ENCODE measurements around the gene GP1BB. TPM values are rescaled to one million over a fixed set of nuclear protein-coding genes. Genes with fewer than 3 reads are reported as not detected.

The GP1BB gene
- total RNA-seq, 2 donors from 2014 or later, result 6.8 to 60.3 TPM

DNA sequence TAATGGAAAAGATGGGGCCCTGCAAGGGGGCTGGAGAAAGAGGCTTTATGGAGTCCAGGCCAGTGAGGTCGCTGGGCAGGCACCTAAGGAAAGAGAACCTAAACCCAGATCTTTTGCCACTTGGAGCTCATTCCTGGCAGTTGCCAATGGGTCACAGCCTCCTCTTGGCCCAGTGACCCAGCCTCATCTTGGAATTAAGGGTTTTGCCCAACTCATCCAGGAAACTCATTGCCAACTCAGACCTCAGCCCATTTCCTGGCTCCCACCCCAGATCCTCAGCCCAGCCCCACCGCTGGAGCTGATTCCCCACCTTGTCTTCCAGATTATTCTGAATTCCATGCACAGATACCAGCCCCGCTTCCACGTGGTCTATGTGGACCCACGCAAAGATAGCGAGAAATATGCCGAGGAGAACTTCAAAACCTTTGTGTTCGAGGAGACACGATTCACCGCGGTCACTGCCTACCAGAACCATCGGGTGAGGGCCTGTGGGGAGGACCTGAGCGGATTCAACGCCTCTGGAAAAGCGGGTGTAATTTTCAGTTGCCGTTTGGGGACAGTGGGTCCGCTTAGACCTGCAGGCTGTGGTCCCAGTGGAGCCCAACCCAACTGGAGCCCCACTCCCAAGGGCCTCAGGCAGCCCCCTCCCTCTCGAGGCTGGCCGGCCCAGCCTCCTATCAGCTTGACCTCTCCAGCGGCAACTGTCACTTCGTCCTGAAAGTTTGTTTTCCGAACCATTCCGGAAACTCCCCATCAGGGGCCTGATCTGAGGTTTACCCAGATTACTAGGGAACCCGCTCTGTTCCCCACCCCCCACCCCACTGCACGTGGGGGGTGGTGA, 41.5 kb downstream of the GP1BB start:
- WGBS, result 76% methylated on average over 25 of the region's 25 CpGs
- Histone ChIP-seq H3K9me3 (no peaks in the 10 kb centered on the region), H3K27ac (no peak overlapping the region), H3K4me3 (no peak overlapping the region), H3K27me3 (replicated peaks; ENCODE audit: insufficient read depth) (no peaks in the 10 kb centered on the region), H3K36me3 (no peaks in the 10 kb centered on the region), H3K4me1 (replicated peaks) (no peaks in the 10 kb centered on the region)
- intact Hi-C loops (cut with DNase I), result no loop called here
- TF ChIP-seq, protein P1, sequence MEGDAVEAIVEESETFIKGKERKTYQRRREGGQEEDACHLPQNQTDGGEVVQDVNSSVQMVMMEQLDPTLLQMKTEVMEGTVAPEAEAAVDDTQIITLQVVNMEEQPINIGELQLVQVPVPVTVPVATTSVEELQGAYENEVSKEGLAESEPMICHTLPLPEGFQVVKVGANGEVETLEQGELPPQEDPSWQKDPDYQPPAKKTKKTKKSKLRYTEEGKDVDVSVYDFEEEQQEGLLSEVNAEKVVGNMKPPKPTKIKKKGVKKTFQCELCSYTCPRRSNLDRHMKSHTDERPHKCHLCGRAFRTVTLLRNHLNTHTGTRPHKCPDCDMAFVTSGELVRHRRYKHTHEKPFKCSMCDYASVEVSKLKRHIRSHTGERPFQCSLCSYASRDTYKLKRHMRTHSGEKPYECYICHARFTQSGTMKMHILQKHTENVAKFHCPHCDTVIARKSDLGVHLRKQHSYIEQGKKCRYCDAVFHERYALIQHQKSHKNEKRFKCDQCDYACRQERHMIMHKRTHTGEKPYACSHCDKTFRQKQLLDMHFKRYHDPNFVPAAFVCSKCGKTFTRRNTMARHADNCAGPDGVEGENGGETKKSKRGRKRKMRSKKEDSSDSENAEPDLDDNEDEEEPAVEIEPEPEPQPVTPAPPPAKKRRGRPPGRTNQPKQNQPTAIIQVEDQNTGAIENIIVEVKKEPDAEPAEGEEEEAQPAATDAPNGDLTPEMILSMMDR (IDR thresholded peaks at IDR 0.05), result no peak
- TF ChIP-seq POLR2A (IDR thresholded peaks at IDR 0.05) (no peak), POLR2AphosphoS5 (IDR thresholded peaks at IDR 0.05) (no peak)
- no peak for DNase-seq (ENCODE audit: low spot score)

DNA sequence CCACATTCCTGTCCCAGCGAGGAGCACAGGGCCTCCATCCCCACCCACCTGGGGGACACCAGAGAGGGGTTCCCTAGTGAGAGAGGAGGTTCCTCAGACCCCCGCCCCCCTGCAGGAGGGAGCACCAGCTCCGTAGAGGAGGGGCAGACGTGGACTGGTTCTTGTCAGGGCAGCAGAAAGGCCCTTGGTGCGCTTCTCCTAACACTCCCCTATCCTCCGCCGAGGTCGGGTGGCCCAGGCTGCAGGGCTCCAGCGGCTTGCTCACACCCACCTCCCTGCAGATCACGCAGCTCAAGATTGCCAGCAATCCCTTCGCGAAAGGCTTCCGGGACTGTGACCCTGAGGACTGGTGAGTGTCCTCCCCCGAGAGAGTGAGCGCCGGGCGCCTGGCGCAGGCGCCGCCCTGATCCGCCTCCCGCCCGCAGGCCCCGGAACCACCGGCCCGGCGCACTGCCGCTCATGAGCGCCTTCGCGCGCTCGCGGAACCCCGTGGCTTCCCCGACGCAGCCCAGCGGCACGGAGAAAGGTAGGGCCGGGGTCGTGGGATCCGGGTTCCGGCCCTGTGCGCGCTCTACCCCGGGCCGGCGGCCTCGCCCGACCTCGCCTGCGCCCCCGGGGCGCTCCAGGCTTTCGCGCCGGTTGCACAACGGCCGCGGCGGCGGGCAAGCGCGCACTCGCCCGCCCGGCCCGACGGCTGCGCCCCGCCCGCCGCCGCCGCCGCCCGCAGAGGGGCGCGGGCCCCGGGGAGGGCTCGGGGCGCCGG, 42.3 kb downstream of the GP1BB start:
- DNase-seq (ENCODE audit: low spot score), result no peak
- H3K4me3 ChIP-seq, result peak overlapping the region; percentile 17 to 21
- intact Hi-C loops (cut with DNase I), result no loop called here
- H3K4me1 ChIP-seq (replicated peaks), result no peaks in the 10 kb centered on the region
- no peaks in the 10 kb centered on the region for H3K36me3 ChIP-seq
- 21% methylated on average over 21 of the region's 83 CpGs for WGBS
- TF ChIP-seq, protein P1 (IDR thresholded peaks at IDR 0.05), result peak in 1 of 4 experiments; percentile 7
- no peak for TF ChIP-seq POLR2A (IDR thresholded peaks at IDR 0.05)
- no peak overlapping the region for H3K27ac ChIP-seq
- no peaks in the 10 kb centered on the region for H3K9me3 ChIP-seq
- H3K27me3 ChIP-seq (replicated peaks; ENCODE audit: insufficient read depth), result no peaks in the 10 kb centered on the region

DNA sequence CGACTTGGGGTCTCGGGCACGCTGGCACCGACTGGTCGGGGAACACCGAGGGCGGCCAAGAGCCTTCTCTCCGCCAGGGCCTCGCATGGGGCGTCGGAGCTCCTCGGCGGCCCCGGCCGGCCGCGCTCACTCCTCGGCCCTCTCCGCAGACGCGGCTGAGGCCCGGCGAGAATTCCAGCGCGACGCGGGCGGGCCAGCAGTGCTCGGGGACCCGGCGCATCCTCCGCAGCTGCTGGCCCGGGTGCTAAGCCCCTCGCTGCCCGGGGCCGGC, 42.8 kb downstream of the GP1BB start:
- intact Hi-C loops (cut with DNase I), result no loop called here

DNA sequence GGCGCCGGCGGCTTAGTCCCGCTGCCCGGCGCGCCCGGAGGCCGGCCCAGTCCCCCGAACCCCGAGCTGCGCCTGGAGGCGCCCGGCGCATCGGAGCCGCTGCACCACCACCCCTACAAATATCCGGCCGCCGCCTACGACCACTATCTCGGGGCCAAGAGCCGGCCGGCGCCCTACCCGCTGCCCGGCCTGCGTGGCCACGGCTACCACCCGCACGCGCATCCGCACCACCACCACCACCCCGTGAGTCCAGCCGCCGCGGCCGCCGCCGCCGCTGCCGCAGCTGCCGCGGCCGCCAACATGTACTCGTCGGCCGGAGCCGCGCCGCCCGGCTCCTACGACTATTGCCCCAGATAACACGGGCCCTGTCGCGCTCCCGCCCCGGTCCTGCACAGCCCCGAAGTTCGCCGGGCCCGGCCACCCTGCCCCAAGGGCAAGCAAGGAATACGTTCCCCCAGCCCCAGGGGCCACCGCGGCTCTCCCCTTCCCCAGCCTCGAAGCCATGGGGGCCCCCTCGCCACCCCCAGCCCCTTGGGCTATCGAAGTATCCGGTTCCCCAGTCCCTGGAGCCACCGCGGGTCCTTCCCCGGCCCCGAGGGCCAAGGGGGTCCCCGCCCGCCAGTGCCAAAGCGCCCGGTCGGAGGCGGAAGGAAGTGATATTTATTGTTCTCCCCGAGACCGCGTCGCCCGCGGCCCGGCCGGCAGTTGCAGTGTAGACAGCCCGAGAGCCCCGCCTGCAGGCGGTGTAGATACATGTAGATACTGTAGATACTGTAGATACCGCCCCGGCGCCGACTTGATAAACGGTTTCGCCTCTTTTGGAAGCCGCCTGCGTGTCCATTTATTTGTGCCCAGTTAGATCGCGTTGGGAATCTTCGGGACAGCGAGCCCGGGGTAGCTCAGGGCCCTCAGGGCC, 43.4 kb downstream of the GP1BB start:
- Histone ChIP-seq H3K4me1 (replicated peaks) (no peaks in the 10 kb centered on the region), H3K27me3 (replicated peaks; ENCODE audit: insufficient read depth) (no peaks in the 10 kb centered on the region), H3K27ac (peak overlapping the region in 1 of 2 donors; percentile 16), H3K36me3 (no peaks in the 10 kb centered on the region), H3K9me3 (no peaks in the 10 kb centered on the region), H3K4me3 (peak overlapping the region; percentile 17 to 27)
- TF ChIP-seq POLR2A (IDR thresholded peaks at IDR 0.05), result no peak
- TF ChIP-seq POLR2AphosphoS5 (IDR thresholded peaks at IDR 0.05), result no peak
- TF ChIP-seq, protein P1 (IDR thresholded peaks at IDR 0.05), result peak in 2 of 4 experiments; percentile 19 to 46
- DNase-seq (ENCODE audit: low spot score), result peak; percentile 45
- 9% methylated on average over 69 of the region's 103 CpGs for WGBS
- intact Hi-C loops (cut with DNase I), result no loop called here

More for the DNA sequence above, 42.8 kb downstream of the GP1BB start:
- 0% methylated on average over 11 of the region's 36 CpGs for WGBS
- Histone ChIP-seq H3K27me3 (replicated peaks; ENCODE audit: insufficient read depth) (no peaks in the 10 kb centered on the region), H3K4me3 (peak overlapping the region; percentile 17 to 27), H3K36me3 (no peaks in the 10 kb centered on the region), H3K4me1 (replicated peaks) (no peaks in the 10 kb centered on the region), H3K27ac (peak overlapping the region in 1 of 2 donors; percentile 16), H3K9me3 (no peaks in the 10 kb centered on the region)
- TF ChIP-seq POLR2AphosphoS5 (IDR thresholded peaks at IDR 0.05) (no peak), POLR2A (IDR thresholded peaks at IDR 0.05) (no peak)
- TF ChIP-seq, protein P1 (IDR thresholded peaks at IDR 0.05), result no peak
- no peak for DNase-seq (ENCODE audit: low spot score)

Data from prostate gland (tissue), 2 donors.